ENCODE data around the gene ROR2.

Gene ROR2

GRCh38 chr9:91900797-91901177 lies 49.2 kb downstream of the ROR2 start:
- TF ChIP-seq CTCF (IDR thresholded peaks at IDR 0.05), result no peak

- TF ChIP-seq CTCF (IDR thresholded peaks at IDR 0.05), result no peak
These were observed 49.8 kb downstream of the ROR2 start for GRCh38 chr9:91900055-91900796.

GRCh38 chr9:91899594-91899993 lies 50.4 kb downstream of the ROR2 start:
- TF ChIP-seq CTCF (IDR thresholded peaks at IDR 0.05), result no peak

GRCh38 chr9:91899219-91899563 lies 50.8 kb downstream of the ROR2 start:
- no peak for TF ChIP-seq CTCF (IDR thresholded peaks at IDR 0.05)

GRCh38 chr9:91898451-91899218 lies 51.4 kb downstream of the ROR2 start:
- no peak for TF ChIP-seq CTCF (IDR thresholded peaks at IDR 0.05)

- no peak for TF ChIP-seq CTCF (IDR thresholded peaks at IDR 0.05)
These were observed 52.8 kb downstream of the ROR2 start for GRCh38 chr9:91897201-91897600.

- TF ChIP-seq CTCF (IDR thresholded peaks at IDR 0.05), result no peak
These were observed 53.4 kb downstream of the ROR2 start for GRCh38 chr9:91896513-91897121.
